HCT116 (cell line): ENCODE data around the gene IRX3. TPM values are rescaled to one million over a fixed set of nuclear protein-coding genes. Genes with fewer than 3 reads are reported as not detected.

Experiments
- ATAC-seq: fragments of 200-7000 bp; cut with Tn5 transposase; 2 replicates; pipeline ENCODE4 v1.9.1; 2020; ENCODE audit warnings: mild to moderate bottlenecking, moderate library complexity
- BruUV-seq: library from RNA; stranded (reverse); fragments of 400-500 nt; replicated peaks from 2 replicates; lab custom pipeline; 2021; lab: Mats Ljungman, UMichigan
- CTCF ChIA-PET: fragments of 300-600 bp; sonication (Branson Sonifier 250); formaldehyde crosslinking; loops from one replicate; lab custom pipeline; 2021; ENCODE audit warnings: antibody characterized with exemption; lab: Charles Lee
- POLR2A ChIA-PET: fragments of 300-600, 350-600 bp; sonication (Branson Sonifier 250); formaldehyde crosslinking; loops from one replicate; lab custom pipeline; 2021; ENCODE audit warnings: antibody characterized with exemption; lab: Charles Lee
- RAD21 ChIA-PET, 2 experiments: fragments of 300-600 bp; sonication (Branson Sonifier 250); formaldehyde crosslinking; loops; one replicate each; lab custom pipeline; 2023; ENCODE audit warnings: low total read pairs in 2 of 2; ENCODE audit not compliant: uncharacterized antibody in 2 of 2, unreplicated experiment in 2 of 2, low non-redundant PET in 1 of 2; lab: Charles Lee
- DNase-seq: peaks from one replicate; pipeline ENCODE4 v3.0.0-alpha.2; 2010; ENCODE audit warnings: low read depth, low spot score
- H2AFZ ChIP-seq: fragments of 200-600 bp; shearing (Covaris generic), sonication (generic); 2 replicates; pipeline ENCODE4 v1.6.1; 2017; ENCODE audit warnings: low read depth, mixed run types, mixed read lengths, antibody characterized with exemption, low read length; ENCODE audit not compliant: poor library complexity, severe bottlenecking
- H3K27ac ChIP-seq: 2 replicates; pipeline ENCODE4 v1.5.1; 2012; ENCODE audit warnings: low read depth, low read length
- H3K27me3 ChIP-seq: fragments of 200-600 bp; sonication (generic); 2 replicates; pipeline ENCODE4 v1.6.1; 2016; ENCODE audit warnings: mixed run types, low read length, mixed read lengths; ENCODE audit not compliant: insufficient read depth
- H3K36me3 ChIP-seq, 2 experiments: fragments of 200-500 bp in 1 of 2; fragments of 200-600 bp in 1 of 2; sonication (Bioruptor generic) in 1 of 2; sonication (generic) in 1 of 2; 2 replicates each; pipeline versions ENCODE4 v1.5.1 to v1.6.1; 2014 to 2016; ENCODE audit warnings: low read length in 2 of 2, inconsistent platforms in 1 of 2, mixed read lengths in 1 of 2, mixed run types in 1 of 2; ENCODE audit not compliant: insufficient read depth in 2 of 2, control insufficient read depth in 1 of 2
- H3K4me1 ChIP-seq, 2 experiments: fragments of 200-600 bp in 1 of 2; sonication (generic) in 1 of 2; 2 replicates each; pipeline versions ENCODE4 v1.5.1 to v1.6.1; 2012 to 2017; ENCODE audit warnings: low read length in 2 of 2, inconsistent platforms in 1 of 2, mild to moderate bottlenecking in 1 of 2, mixed read lengths in 1 of 2, mixed run types in 1 of 2, moderate library complexity in 1 of 2; ENCODE audit not compliant: insufficient read depth in 2 of 2, control insufficient read depth in 1 of 2
- H3K4me2 ChIP-seq: fragments of 200-600 bp; sonication (generic); 2 replicates; pipeline ENCODE4 v1.6.1; 2017; ENCODE audit warnings: mixed run types, low read length, mixed read lengths
- H3K4me3 ChIP-seq, 2 experiments: fragments of 200-600 bp in 1 of 2; sonication (generic) in 1 of 2; replicated peaks in 1 of 2; 2 replicates each; pipeline ENCODE4 v1.5.1; 2011 to 2016; ENCODE audit warnings: low read length in 2 of 2, control low read depth in 1 of 2, low read depth in 1 of 2, mild to moderate bottlenecking in 1 of 2, mixed read lengths in 1 of 2, mixed run types in 1 of 2
- H3K79me2 ChIP-seq: fragments of 200-600 bp; sonication (generic); 2 replicates; pipeline ENCODE4 v1.6.1; 2017; ENCODE audit warnings: mild to moderate bottlenecking, mixed run types, low read length, moderate library complexity, mixed read lengths; ENCODE audit not compliant: insufficient read depth
- H3K9ac ChIP-seq: fragments of 200-600 bp; sonication (generic); 2 replicates; pipeline ENCODE4 v1.6.1; 2016; ENCODE audit warnings: low read length, mixed read lengths
- H3K9me2 ChIP-seq: fragments of 200-600 bp; sonication (generic), shearing (Covaris generic); 2 replicates; pipeline ENCODE4 v1.6.1; 2017; ENCODE audit warnings: mixed run types, mild to moderate bottlenecking, moderate library complexity; ENCODE audit not compliant: insufficient read depth
- H3K9me3 ChIP-seq, 2 experiments: fragments of 200-500 bp in 1 of 2; fragments of 200-600 bp in 1 of 2; sonication (Bioruptor generic) in 1 of 2; sonication (generic) in 1 of 2; 2 replicates each; pipeline ENCODE4 v1.6.1; 2014 to 2017; ENCODE audit warnings: low read length in 2 of 2, mixed read lengths in 2 of 2, inconsistent platforms in 1 of 2, low read depth in 1 of 2, mild to moderate bottlenecking in 1 of 2, mixed run types in 1 of 2, moderate library complexity in 1 of 2; ENCODE audit not compliant: control insufficient read depth in 1 of 2, insufficient read depth in 1 of 2
- H4K20me1 ChIP-seq: fragments of 200-600 bp; sonication (generic), shearing (Covaris generic); 2 replicates; pipeline ENCODE4 v1.6.1; 2017; ENCODE audit warnings: mixed run types, mild to moderate bottlenecking, moderate library complexity; ENCODE audit not compliant: insufficient read depth
- ATF3 ChIP-seq: IDR thresholded peaks from 2 replicates; pipeline ENCODE4 v1.6.1; 2012
- CBX3 ChIP-seq: IDR thresholded peaks from 2 replicates; pipeline ENCODE4 v1.6.1; 2012; ENCODE audit warnings: low read depth
- CEBPB ChIP-seq: IDR thresholded peaks from 2 replicates; pipeline ENCODE4 v1.6.1; 2012; ENCODE audit warnings: low read depth
- EZH2phosphoT487 ChIP-seq: fragments of 200-600 bp; IDR thresholded peaks from 2 replicates; pipeline ENCODE4 v1.6.1; 2018; ENCODE audit warnings: antibody characterized with exemption, borderline replicate concordance
- POLR2A ChIP-seq: IDR thresholded peaks from 2 replicates; pipeline ENCODE4 v1.7.0; 2011; ENCODE audit warnings: borderline replicate concordance; ENCODE audit not compliant: insufficient read depth, insufficient read length; ENCODE audit errors: extremely low read depth
- REST ChIP-seq: IDR thresholded peaks from 2 replicates; pipeline ENCODE4 v1.6.1; 2012; ENCODE audit warnings: low read depth
- SIN3A ChIP-seq: IDR thresholded peaks from 2 replicates; pipeline ENCODE4 v1.6.1; 2012; ENCODE audit warnings: low read depth
- TCF7L2 ChIP-seq: IDR thresholded peaks from 2 replicates; pipeline ENCODE4 v1.7.0; 2011; ENCODE audit warnings: borderline replicate concordance, inconsistent platforms; ENCODE audit not compliant: insufficient read depth, insufficient read length; ENCODE audit errors: extremely low read depth
- ZBTB33 ChIP-seq: IDR thresholded peaks from 2 replicates; pipeline ENCODE4 v1.6.1; 2011; ENCODE audit warnings: mild to moderate bottlenecking, low read length, moderate library complexity; ENCODE audit not compliant: insufficient replicate concordance; ENCODE audit errors: extremely low read depth
- ZNF274 ChIP-seq: fragments of 200-500 bp; sonication (Bioruptor generic); IDR thresholded peaks from 2 replicates; pipeline ENCODE4 v1.6.1; 2014; ENCODE audit warnings: mild to moderate bottlenecking, low read depth, low read length, inconsistent platforms
- intact Hi-C: fragments of 100-400 bp; cut with micrococcal nuclease; formaldehyde crosslinking; loops from 2 replicates; pipeline ENCODE4 v1.10.0; 2022
- total RNA-seq: library from RNA; stranded (reverse); gene quantifications from one replicate; pipeline ENCODE4 v1.2.1, GENCODE V29; 2021; ENCODE audit not compliant: unreplicated experiment

The IRX3 gene
- total RNA-seq, 1 experiment from 2014 or later, result 2.0 TPM

DNA sequence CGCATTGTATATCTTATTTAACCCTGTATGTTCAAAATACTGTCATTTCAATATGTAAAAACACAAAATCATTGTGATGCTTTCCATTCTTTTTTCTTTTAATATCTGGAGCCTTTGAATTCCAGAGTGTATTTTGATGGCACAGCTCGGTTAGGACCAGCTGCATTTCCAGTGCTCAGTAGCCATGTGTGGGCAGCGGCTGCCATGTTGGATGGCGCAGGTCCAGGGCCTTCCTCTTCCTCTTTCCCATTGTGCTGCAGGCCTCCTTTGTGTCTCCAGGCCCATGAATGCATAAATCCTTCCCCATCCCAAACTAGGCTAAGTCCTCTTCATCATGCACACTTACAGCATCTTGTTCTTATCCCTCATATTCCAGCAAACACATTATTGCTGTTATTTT is 13.0 kb downstream of the IRX3 start:
- ChIA-PET RAD21 (no interaction called here), CTCF (no interaction called here), POLR2A (no interaction called here)
- H4K20me1 ChIP-seq, result no peaks in the 10 kb centered on the region
- no peaks in the 10 kb centered on the region for H3K9me3 ChIP-seq
- H3K27me3 ChIP-seq, result no peaks in the 10 kb centered on the region
- H3K9ac ChIP-seq, result no peak overlapping the region
- intact Hi-C loops, result no loop called here
- ATAC-seq, result no peak
- no peaks in the 10 kb centered on the region for H3K36me3 ChIP-seq
- no TSS peak for BruUV-seq
- DNase-seq, result no peak
- no peak overlapping the region for H3K4me2 ChIP-seq
- TF ChIP-seq ZBTB33, result no peak
- TF ChIP-seq CEBPB, result no peak
- TF ChIP-seq ZNF274, result no peak
- no peak for TF ChIP-seq EZH2phosphoT487
- TF ChIP-seq CBX3, result no peak
- no peak for TF ChIP-seq ATF3
- TF ChIP-seq REST, result no peak
- TF ChIP-seq TCF7L2, result no peak
- TF ChIP-seq POLR2A, result no peak
- TF ChIP-seq SIN3A, result no peak
- TF ChIP-seq, all 23 proteins: peak for 0
- no peak overlapping the region for H2AFZ ChIP-seq
- no peaks in the 10 kb centered on the region for H3K79me2 ChIP-seq
- H3K4me1 ChIP-seq, result no peaks in the 10 kb centered on the region
- no peak overlapping the region for H3K4me3 ChIP-seq
- no peaks in the 10 kb centered on the region for H3K9me2 ChIP-seq
- H3K27ac ChIP-seq, result no peak overlapping the region
